ENCODE measurements around the gene ZHX3.

DNA sequence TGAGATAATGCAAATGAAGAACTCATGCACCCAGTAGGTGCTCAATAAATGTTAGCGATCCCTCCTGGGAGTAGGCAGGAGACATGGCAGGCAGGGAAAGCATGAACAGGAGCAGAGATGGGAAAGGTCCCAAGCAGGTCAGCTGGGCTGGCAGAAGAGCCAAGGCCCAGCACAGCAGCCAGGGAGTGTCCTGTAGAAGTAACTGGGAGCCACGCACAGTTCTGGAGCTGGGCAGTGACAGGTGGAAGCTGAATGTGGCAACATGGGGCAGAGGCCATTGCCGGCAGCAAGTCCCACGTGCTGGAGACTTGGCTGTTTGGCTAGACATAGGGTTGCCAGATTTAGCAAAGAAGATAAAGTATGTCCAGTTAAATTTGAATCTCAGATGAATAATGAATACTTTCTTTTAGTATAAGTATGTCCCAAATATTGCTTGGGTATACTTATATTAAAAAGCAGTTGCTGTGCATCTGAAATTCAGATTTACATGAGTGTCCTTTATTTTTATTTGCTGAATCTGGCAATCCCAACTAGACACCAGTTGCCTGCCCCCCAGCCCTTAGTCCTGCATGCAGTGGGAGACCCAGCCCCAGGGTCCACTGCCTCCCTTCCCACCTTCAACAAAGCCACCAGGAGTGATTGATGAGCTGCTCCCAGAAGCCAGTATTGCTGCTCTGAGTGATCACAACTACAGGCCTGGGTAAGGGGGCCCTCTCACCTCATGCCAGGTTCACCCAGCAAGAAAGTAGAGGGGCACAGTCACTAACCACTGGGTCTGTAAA, 19.4 kb upstream of the ZHX3 start:
- TF ChIP-seq, protein P1, sequence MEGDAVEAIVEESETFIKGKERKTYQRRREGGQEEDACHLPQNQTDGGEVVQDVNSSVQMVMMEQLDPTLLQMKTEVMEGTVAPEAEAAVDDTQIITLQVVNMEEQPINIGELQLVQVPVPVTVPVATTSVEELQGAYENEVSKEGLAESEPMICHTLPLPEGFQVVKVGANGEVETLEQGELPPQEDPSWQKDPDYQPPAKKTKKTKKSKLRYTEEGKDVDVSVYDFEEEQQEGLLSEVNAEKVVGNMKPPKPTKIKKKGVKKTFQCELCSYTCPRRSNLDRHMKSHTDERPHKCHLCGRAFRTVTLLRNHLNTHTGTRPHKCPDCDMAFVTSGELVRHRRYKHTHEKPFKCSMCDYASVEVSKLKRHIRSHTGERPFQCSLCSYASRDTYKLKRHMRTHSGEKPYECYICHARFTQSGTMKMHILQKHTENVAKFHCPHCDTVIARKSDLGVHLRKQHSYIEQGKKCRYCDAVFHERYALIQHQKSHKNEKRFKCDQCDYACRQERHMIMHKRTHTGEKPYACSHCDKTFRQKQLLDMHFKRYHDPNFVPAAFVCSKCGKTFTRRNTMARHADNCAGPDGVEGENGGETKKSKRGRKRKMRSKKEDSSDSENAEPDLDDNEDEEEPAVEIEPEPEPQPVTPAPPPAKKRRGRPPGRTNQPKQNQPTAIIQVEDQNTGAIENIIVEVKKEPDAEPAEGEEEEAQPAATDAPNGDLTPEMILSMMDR (IDR thresholded peaks at IDR 0.05) = no peak
- TF ChIP-seq POLR2A (IDR thresholded peaks at IDR 0.05) = no peak

Data from right lobe of liver (tissue), 4 donors.